Fibroblast of lung (primary cell): ENCODE measurements around the gene SFMBT2.

Experiments used
- EZH2 ChIP-seq: IDR thresholded peaks from 2 replicates; pipeline ENCODE4 v1.5.1; 2012; ENCODE audit warnings: low read length, control low read depth, mild to moderate bottlenecking; ENCODE audit errors: missing control alignments
- TF ChIP-seq, protein P1 (sequence below), 2 donors: IDR thresholded peaks in 1 of 2; conservative IDR thresholded peaks in 1 of 2; 1 replicate in 1 of 2; 2 replicates in 1 of 2; pipeline ENCODE4 v1.5.1; 2011 to 2012; ENCODE audit warnings: low read length in 2 of 2, control low read depth in 1 of 2, inconsistent platforms in 1 of 2, low read depth in 1 of 2, mild to moderate bottlenecking in 1 of 2

DNA sequence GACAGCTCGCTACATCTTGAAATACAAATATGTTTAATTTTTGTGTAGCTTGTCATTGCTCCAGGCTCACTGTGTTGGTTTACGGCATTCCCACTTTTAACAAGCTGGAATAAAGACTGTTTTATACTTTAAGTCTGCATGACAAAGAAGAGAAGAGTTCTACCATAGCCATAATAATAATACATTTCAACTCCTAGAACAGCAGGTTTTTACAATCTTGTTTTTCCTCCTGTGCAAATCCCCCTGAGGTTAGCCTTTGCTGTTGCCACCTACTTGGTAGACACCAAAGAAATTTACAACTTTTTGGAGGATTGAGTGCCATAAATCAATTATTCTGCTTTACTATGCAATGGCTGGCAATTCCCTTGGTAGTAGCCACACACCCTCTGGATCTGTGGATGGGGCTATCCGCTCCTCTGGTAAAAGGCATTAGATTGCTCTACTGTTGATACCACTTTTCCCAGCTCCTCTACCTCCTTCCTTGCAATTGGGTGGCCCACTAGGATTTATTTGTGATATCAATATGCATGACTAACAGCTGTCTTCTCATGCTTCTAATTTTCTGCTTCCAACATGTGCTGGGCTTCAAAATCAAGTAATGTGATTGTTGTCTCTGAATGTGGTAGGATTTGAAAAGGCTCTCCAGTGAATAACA, 60.2 kb downstream of the SFMBT2 start:
- TF ChIP-seq, protein P1, sequence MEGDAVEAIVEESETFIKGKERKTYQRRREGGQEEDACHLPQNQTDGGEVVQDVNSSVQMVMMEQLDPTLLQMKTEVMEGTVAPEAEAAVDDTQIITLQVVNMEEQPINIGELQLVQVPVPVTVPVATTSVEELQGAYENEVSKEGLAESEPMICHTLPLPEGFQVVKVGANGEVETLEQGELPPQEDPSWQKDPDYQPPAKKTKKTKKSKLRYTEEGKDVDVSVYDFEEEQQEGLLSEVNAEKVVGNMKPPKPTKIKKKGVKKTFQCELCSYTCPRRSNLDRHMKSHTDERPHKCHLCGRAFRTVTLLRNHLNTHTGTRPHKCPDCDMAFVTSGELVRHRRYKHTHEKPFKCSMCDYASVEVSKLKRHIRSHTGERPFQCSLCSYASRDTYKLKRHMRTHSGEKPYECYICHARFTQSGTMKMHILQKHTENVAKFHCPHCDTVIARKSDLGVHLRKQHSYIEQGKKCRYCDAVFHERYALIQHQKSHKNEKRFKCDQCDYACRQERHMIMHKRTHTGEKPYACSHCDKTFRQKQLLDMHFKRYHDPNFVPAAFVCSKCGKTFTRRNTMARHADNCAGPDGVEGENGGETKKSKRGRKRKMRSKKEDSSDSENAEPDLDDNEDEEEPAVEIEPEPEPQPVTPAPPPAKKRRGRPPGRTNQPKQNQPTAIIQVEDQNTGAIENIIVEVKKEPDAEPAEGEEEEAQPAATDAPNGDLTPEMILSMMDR (conservative IDR thresholded peaks at IDR 0.05 in 1 of 2, IDR thresholded peaks at IDR 0.05 in 1 of 2; ENCODE audit: low read depth in 1 of 2, low read length in 2 of 2): no peak
- TF ChIP-seq EZH2: no peak
